NCI-H2171 treated with DMSO at 0.1 percent for 48 hours (cell line): ENCODE results near the gene GABRB1.
"Not testable (repeated sequence)": the region's sequence is repeated elsewhere in the genome, so short reads cannot be mapped to it uniquely, and the experiment has no call there.

ENCODE experiments used
- DNase-seq: peaks from one replicate; lab custom pipeline; 2025; lab: John Stamatoyannopoulos, UW

Gene GABRB1

GRCh38 chr4:47309165-47309564 lies 277.8 kb downstream of the GABRB1 start:
- DNase-seq = no peak

DNA sequence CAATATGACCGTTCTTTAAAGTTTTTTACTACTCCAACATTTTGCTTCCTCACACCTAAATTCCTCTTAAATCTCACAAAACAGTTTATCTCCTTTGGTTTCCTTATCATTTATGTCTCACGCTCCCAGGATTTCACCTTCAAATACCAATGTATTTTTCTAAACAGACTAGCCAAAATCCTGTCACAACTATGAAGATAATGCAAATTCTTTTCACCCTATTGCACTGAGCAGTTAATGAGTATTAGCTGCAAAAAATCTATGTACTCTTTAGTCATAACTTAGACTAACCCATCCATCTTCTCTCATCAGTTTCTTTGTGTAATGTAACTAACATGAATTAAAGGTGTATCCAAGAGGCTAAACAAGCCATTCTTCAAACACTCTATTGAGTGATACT lies 280.8 kb downstream of the GABRB1 start:
- DNase-seq = no peak

GRCh38 chr4:47313384-47313783 lies 282.0 kb downstream of the GABRB1 start:
- no peak for DNase-seq

DNA sequence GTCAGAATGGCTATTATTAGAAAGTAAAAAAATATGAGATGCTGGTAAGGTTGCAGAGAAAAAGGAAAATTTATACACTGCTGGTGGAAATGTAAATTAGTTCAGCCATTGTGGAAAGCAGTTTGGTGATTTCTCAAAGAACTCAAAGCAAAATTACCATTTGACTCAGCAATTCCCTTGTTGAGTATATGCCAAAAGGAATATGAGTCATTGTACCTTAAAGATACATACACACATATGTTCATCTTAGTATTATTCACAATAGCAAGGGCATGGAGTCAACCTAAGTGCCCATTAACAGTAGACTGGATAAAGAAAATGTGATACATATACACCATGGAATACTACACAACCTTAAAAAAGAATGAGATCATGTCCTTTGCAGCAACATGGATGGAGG lies 284.0 kb downstream of the GABRB1 start:
- no peak for DNase-seq

GRCh38 chr4:47326025-47326424 lies 294.7 kb downstream of the GABRB1 start:
- no peak for DNase-seq

- no peak for DNase-seq
Measured at GRCh38 chr4:47330866-47331265, 299.5 kb downstream of the GABRB1 start.

- no peak for DNase-seq
Measured at GRCh38 chr4:47334652-47335051, 303.3 kb downstream of the GABRB1 start.

DNA sequence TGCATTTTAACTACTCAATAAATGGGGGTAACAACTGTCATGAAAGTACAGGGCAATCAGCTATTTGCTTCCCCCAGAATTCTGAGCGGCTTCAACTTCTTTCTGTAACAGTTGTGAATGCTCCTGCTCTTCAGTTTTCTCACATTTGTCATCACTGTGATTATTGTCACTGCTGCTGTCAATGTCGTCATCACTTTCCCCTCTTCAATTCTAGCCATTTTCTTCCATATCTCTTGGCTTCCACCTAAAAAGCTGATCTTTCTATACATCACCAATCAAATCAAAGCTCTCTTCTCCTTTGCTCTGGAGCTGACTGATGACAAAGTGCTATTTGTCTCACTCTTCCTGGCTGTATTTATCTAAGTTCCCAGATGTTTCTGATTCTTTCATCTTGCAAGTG lies 306.5 kb downstream of the GABRB1 start:
- DNase-seq = no peak

GRCh38 chr4:47340914-47341313 lies 309.5 kb downstream of the GABRB1 start:
- no peak for DNase-seq

DNA sequence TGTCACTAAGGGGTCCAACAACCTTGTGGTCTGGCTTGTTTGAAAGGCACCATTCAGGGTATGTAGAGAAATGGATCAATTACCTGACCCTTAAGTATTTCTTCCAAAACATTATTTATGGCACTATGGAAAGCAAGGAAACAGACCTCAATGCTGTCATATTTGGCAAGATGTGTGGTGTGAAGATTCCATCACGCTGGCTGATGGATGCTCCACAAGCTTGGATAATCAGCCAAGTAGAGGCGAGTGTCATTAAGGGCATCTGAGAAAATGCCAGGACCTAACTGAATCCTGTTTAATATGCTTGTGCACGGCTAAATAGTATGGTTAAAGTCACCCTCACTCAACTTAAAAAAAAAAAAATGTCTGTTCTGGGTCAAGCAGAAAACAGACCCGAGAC lies 311.4 kb downstream of the GABRB1 start:
- no peak for DNase-seq

DNA sequence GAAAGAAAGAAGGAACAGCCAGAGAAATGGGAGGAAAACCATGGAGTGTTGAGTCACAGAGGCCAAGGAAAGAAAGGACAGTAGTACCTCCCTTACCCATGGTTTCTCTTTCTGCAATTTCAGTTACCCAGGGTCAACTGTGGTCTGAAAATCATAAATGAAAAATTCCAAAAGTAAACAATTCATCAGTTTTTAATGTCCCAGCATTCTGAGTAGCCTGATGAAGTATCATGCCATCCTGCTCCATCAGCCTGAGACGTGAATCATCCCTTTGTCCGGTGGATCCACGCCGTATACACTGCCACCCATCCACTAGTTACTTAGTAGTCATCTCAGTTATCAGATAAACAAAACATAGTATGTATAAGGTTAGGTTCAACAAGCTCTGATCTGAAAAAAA lies 318.0 kb downstream of the GABRB1 start:
- DNase-seq = no peak

- DNase-seq = no peak
Measured at GRCh38 chr4:47355568-47355967, 324.2 kb downstream of the GABRB1 start.

GRCh38 chr4:47359891-47360290 lies 328.5 kb downstream of the GABRB1 start:
- DNase-seq = peak; percentile 23

GRCh38 chr4:47367761-47368160 lies 336.4 kb downstream of the GABRB1 start:
- DNase-seq = no peak

DNA sequence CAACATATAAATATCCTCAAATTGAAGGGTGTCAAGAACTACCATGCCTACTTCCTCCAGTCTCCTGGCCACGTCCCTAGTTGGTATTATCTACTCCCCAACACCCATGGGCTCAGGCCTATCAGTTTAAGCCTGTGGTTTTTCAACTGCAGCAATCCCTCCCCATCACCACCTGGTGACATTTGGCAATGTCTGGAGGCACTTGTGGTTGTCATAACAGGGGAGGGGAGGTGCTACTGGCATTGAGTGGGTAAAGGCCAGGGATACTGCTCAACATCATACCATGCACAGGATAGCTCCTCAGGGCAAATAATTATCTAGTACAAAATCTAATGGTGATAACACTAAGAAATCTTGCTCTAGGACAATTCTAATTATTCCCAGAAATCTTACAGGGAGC lies 336.8 kb downstream of the GABRB1 start:
- DNase-seq = peak; percentile 4

GRCh38 chr4:47372561-47372960 lies 341.2 kb downstream of the GABRB1 start:
- peak; percentile 46 for DNase-seq

DNA sequence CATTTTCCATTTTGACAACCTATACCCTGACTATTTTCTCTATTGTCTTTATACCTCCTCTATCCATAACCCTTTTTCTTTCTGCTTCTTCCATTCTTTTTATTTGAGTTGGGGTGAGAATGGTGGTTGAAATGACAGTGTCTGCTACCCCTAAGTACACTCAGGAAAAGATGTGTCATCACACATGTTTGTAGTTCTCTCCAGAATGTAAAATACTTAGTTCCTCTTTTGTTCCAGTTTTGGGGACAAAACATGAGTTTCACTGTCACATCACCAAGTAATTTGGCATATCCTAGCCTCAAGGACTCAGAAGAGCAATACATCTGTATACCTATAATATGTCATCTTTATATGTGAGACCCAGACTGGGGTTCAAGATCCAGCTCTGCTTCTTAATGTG lies 341.8 kb downstream of the GABRB1 start:
- DNase-seq = no peak

DNA sequence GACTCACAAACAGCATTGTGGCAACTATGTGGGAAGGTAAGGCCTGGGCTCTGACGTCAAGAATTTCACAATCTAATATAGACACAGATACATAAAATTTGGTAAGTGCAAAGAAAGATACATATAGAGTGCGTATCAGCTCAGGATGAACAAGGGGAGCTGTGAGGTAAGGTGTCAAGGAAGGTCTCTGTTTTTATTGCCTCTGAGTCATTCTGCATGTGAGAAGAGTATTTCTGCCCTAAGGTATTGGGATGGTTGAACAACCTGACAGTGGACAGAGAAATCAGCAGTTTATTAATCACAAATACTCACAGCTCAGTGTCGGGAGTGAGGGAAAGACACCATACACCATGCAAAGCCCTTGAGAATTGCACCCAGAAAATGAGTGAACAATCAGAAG lies 342.3 kb downstream of the GABRB1 start:
- no peak for DNase-seq

- DNase-seq = no peak
Measured at GRCh38 chr4:47374477-47374876, 343.1 kb downstream of the GABRB1 start.

- DNase-seq = not testable (repeated sequence)
Measured at GRCh38 chr4:47378021-47378530, 346.7 kb downstream of the GABRB1 start.

DNA sequence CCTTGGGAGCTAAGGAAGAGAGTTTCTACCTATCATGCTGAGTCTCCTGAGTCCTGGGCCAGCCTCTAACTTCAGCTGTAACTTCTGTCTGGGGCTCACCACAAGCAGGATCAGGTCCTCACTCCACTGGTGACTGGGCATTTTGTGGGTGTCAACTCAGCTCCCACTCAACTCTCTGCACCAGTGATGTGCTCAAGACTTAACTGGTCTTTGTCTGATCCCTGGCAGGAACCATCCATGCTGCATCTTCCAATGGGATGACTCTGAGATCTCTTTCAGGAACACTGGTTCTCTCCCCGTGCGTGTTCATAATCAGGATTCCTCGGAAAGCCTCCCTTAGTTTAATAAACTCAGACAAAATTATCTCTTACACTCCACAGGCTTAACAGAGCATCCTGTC lies 349.8 kb downstream of the GABRB1 start:
- DNase-seq = no peak

- no peak for DNase-seq
Measured at GRCh38 chr4:47382846-47383360, 351.5 kb downstream of the GABRB1 start.

DNA sequence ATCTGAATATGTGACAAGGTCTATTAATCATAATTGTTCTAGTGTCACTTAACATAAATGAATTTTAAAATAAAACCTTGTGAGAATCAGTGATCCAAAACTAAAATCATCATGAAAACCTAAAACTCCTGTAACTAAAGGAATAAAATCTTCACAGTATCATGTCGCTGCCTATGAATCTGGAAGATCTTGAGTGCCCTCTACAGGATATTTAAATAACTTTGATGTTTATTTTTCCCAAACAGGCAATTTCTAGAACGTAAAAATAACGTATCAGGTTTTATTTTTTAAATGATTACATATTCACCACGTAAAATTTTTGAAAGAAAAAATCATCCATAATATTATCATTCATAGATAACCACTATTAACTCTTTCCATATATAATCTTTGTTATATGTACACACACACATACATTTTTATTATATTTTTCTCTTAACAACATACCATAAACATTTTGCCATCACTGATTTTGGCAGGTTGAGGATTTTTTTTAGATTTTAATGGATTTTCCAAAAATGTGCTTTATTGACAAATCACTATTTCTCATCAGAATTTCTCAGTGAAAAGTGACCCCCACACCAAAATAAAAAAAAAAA lies 352.6 kb downstream of the GABRB1 start:
- peak; percentile 42 for DNase-seq

DNA sequence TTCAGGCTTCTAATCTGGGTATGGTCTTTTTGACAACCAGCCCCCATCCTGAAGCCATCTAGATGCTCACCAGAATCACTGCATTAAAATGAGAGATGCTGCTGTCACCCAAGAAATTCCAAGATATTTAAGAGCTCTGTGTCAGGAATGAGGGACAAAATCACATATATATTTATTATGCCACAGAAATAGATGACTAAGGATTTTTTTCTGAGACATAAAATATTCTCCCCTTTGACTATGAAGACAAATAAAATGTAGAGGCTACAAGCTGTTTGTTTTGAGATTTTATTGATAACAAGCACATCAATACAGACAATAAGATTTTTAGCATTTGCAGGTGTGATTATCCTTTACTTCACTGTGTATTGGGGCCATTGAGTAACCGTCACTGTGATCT lies 354.8 kb downstream of the GABRB1 start:
- no peak for DNase-seq
